ENCODE results near the gene MANF. TPM values are rescaled to one million over a fixed set of nuclear protein-coding genes. Genes with fewer than 3 reads are reported as not detected.

MANF gene
- total RNA-seq, 1 experiment from 2014 or later: 106 TPM

DNA sequence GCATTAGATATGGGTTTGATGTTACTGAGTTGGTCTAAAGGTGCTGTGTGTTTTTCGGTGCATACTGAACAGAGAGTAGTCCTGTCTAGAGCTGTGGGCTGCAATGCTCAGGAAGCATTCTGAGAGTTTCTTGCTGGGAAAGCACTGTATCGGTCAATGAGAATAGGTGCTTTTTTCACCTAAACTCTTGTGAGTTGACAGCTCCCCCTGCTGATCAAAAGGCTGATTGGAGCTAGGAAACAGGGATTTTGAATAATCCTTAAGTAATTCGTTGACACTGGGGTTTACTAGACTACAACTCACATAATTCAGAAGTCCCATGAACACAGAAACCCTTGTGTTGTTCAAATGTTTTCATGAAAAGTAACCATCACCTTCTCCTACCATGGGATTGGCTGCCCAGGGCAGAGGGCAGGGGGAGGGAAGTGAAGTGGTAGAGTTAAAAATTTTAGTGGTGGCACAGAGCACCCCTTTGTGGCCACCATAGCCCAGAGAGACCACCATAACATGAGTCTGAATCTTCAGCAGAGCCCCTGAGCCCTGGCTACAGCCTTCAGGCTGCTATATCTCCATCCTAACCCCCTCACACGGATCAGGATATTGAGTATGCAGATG, 13.0 kb upstream of the MANF start:
- ChIA-PET POLR2A (ENCODE audit: low non-redundant PET) (no interaction called here), CTCF (interaction anchor here (1.0 to 1.3 kb wide), 4 partner anchors 61 to 756 kb away, joined by 3 to 6 read pairs (median 4); no protein-coding TSS in a partner anchor)
- DNase-seq (ENCODE audit: low spot score): peak; percentile 61
- TF ChIP-seq EZH2 (IDR thresholded peaks at IDR 0.05; ENCODE audit: borderline replicate concordance, low read depth, low read length, poor library complexity, severe bottlenecking): no peak
- TF ChIP-seq CTCF (conservative IDR thresholded peaks at IDR 0.05; ENCODE audit: low read depth, low read length): peak; percentile 51
- no peak overlapping the region for H3K27ac ChIP-seq (ENCODE audit: low read depth, low read length, poor library complexity, severe bottlenecking)
- H3K4me3 ChIP-seq (ENCODE audit: low read depth, low read length, poor library complexity, severe bottlenecking): no peak overlapping the region
- BruUV-seq (replicated peaks): no TSS peak
- H3K36me3 ChIP-seq (ENCODE audit: insufficient read depth, low read length, poor library complexity, severe bottlenecking): no peaks in the 10 kb centered on the region
- no peaks in the 10 kb centered on the region for H3K9me3 ChIP-seq (ENCODE audit: low read depth, low read length, poor library complexity, severe bottlenecking)
- no peaks in the 10 kb centered on the region for H3K27me3 ChIP-seq (replicated peaks; ENCODE audit: insufficient read depth, low read depth, low read length, poor library complexity)
- no peaks in the 10 kb centered on the region for H3K4me1 ChIP-seq (ENCODE audit: insufficient read depth, low read length, poor library complexity, severe bottlenecking)
- intact Hi-C loops (cut with micrococcal nuclease; ENCODE audit: unreplicated experiment): loop anchor here (1.0 to 2.0 kb wide), 3 partner anchors 272 to 755 kb away; partner anchors contain the start of gene MAPKAPK3

DNA sequence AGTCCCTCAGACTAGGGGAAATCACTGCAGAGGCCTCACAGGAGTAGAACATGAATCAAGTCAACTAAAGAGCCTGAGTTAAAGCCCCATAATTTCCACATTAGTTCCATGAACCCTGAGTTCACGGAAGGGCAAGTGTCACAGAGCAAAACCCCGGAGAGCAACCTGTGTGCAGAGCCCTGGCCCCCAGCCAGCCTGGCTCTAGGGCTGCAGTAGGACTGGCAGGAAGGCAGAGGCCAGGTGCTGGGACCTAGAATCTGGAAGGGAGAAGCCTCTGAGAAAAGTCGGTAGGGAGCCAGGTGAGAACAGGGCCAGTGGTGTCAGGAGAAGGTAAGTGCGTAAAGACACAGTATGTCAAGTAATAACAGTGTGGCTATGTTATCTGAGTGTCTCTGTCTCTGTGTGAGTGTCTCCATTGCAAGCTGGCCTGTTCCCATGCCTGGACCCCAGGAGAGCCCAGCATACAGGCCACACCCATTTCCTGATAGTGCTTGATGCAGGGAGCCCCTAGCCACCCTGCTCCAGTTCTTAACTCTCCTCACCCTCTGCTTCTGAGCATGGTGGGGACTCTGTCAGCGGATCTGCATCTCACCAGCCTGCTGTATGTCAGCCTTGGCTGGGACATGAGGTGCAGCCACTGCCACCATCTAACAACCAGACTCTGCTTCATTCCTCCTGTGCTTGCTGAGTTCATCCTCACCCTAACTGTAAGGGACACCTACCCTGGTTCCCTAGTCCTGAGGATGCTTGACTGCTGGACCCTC, 11.3 kb upstream of the MANF start:
- intact Hi-C loops (cut with micrococcal nuclease; ENCODE audit: unreplicated experiment): loop anchor here (2.0 kb wide), 2 partner anchors 403 to 757 kb away; partner anchors contain the start of gene MAPKAPK3
- Histone ChIP-seq H3K27ac (ENCODE audit: low read depth, low read length, poor library complexity, severe bottlenecking) (no peak overlapping the region), H3K27me3 (replicated peaks; ENCODE audit: insufficient read depth, low read depth, low read length, poor library complexity) (no peaks in the 10 kb centered on the region), H3K4me3 (ENCODE audit: low read depth, low read length, poor library complexity, severe bottlenecking) (no peak overlapping the region), H3K4me1 (ENCODE audit: insufficient read depth, low read length, poor library complexity, severe bottlenecking) (no peaks in the 10 kb centered on the region), H3K36me3 (ENCODE audit: insufficient read depth, low read length, poor library complexity, severe bottlenecking) (no peaks in the 10 kb centered on the region), H3K9me3 (ENCODE audit: low read depth, low read length, poor library complexity, severe bottlenecking) (no peaks in the 10 kb centered on the region)
- no TSS peak for BruUV-seq (replicated peaks)
- POLR2A ChIA-PET (ENCODE audit: low non-redundant PET): no interaction called here
- DNase-seq (ENCODE audit: low spot score): no peak
- CTCF ChIA-PET: interaction anchor here (1.5 kb wide), 1 partner anchor 274 kb away, joined by 3 read pairs; no protein-coding TSS in a partner anchor
- TF ChIP-seq EZH2 (IDR thresholded peaks at IDR 0.05; ENCODE audit: borderline replicate concordance, low read depth, low read length, poor library complexity, severe bottlenecking) (no peak), CTCF (conservative IDR thresholded peaks at IDR 0.05; ENCODE audit: low read depth, low read length) (no peak)

DNA sequence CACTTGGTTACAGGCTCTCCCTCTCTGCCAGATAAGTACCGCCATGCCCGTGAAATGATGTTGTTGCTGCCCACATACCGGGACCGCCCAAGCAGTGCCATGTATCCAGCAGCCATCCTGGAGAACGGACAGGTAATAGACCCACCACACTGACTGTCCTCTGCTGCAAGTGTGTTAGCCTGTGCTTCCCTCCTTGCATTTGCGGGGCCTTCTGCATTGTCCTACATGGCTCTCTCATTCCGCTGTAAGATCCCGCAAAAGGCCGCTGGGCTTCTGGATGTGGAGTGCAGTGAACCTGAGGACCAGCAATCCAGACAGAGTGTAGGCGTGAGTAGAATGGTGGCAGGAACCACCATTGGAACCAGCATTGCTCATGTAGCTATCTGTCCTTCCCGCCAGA, 10.6 kb upstream of the MANF start:
- no peak overlapping the region for H3K4me3 ChIP-seq (ENCODE audit: low read depth, low read length, poor library complexity, severe bottlenecking)
- no peaks in the 10 kb centered on the region for H3K36me3 ChIP-seq (ENCODE audit: insufficient read depth, low read length, poor library complexity, severe bottlenecking)
- CTCF ChIA-PET: interaction anchor here (1.5 kb wide), 1 partner anchor 274 kb away, joined by 3 read pairs; no protein-coding TSS in a partner anchor
- BruUV-seq (replicated peaks): no TSS peak
- intact Hi-C loops (cut with micrococcal nuclease; ENCODE audit: unreplicated experiment): no loop called here
- TF ChIP-seq EZH2 (IDR thresholded peaks at IDR 0.05; ENCODE audit: borderline replicate concordance, low read depth, low read length, poor library complexity, severe bottlenecking) (no peak), CTCF (conservative IDR thresholded peaks at IDR 0.05; ENCODE audit: low read depth, low read length) (no peak)
- H3K27me3 ChIP-seq (replicated peaks; ENCODE audit: insufficient read depth, low read depth, low read length, poor library complexity): no peaks in the 10 kb centered on the region
- no peaks in the 10 kb centered on the region for H3K9me3 ChIP-seq (ENCODE audit: low read depth, low read length, poor library complexity, severe bottlenecking)
- no peak for DNase-seq (ENCODE audit: low spot score)
- POLR2A ChIA-PET (ENCODE audit: low non-redundant PET): no interaction called here
- H3K4me1 ChIP-seq (ENCODE audit: insufficient read depth, low read length, poor library complexity, severe bottlenecking): no peaks in the 10 kb centered on the region
- no peak overlapping the region for H3K27ac ChIP-seq (ENCODE audit: low read depth, low read length, poor library complexity, severe bottlenecking)

Measured in A673 (cell line).